Nephron (organoid): Measurements from ENCODE around the gene POU2F2.

ENCODE experiments used
- H3K27ac Mint-ChIP-seq, 3 experiments: 2 replicates each; pipeline ENCODE4 v1.8.0; 2020; ENCODE audit warnings: mixed read lengths in 3 of 3, mild to moderate bottlenecking in 2 of 3, moderate library complexity in 1 of 3
- H3K27me3 Mint-ChIP-seq: 2 replicates; pipeline ENCODE4 v1.8.0; 2021; ENCODE audit warnings: low read depth, mild to moderate bottlenecking, moderate library complexity, mixed read lengths
- H3K36me3 Mint-ChIP-seq: 2 replicates; pipeline ENCODE4 v1.8.0; 2020; ENCODE audit warnings: low read depth, mixed read lengths
- H3K4me1 Mint-ChIP-seq: 2 replicates; pipeline ENCODE4 v1.8.0; 2020; ENCODE audit warnings: mixed read lengths
- H3K4me3 Mint-ChIP-seq, 3 experiments: 2 replicates each; pipeline ENCODE4 v1.8.0; 2020; ENCODE audit warnings: mild to moderate bottlenecking in 3 of 3, mixed read lengths in 3 of 3, moderate library complexity in 2 of 3
- H3K9me3 Mint-ChIP-seq: 2 replicates; pipeline ENCODE4 v1.8.0; 2020; ENCODE audit warnings: mixed read lengths
- TF ChIP-seq, protein P1 (sequence below), 3 experiments: fragments of 200-600 bp; sonication (generic); IDR thresholded peaks; one replicate each; pipeline ENCODE4 v1.5.0; 2021; ENCODE audit warnings: antibody characterized with exemption in 3 of 3; ENCODE audit not compliant: unreplicated experiment in 3 of 3

The POU2F2 gene

DNA sequence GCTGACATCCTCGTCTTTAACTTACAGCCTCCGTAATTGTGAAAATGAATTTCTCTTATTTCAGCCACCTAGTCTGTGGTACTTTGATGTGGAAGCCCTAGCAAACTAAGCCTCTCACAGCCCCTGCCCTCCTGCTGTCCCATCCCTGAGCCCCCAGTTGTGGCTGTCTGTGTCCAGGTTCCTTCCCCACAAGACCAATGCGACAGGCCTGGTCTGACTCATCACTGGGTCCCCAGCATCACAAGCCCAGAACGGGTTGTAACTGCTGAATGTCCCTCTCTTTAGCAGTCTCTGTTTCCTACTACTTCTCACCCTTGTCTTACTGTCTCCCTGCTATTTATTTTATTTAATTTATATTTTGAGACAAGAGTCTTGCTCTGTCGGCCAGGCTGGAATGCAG is 5.7 kb downstream of the POU2F2 start:
- Mint-ChIP-seq H3K27ac (no peak overlapping the region), H3K9me3 (no peaks in the 10 kb centered on the region), H3K36me3 (no peaks in the 10 kb centered on the region), H3K4me1 (peaks cover 10% of the 10 kb centered on the region), H3K4me3 (no peak overlapping the region), H3K27me3 (peaks cover 42% of the 10 kb centered on the region)
- TF ChIP-seq, protein P1, sequence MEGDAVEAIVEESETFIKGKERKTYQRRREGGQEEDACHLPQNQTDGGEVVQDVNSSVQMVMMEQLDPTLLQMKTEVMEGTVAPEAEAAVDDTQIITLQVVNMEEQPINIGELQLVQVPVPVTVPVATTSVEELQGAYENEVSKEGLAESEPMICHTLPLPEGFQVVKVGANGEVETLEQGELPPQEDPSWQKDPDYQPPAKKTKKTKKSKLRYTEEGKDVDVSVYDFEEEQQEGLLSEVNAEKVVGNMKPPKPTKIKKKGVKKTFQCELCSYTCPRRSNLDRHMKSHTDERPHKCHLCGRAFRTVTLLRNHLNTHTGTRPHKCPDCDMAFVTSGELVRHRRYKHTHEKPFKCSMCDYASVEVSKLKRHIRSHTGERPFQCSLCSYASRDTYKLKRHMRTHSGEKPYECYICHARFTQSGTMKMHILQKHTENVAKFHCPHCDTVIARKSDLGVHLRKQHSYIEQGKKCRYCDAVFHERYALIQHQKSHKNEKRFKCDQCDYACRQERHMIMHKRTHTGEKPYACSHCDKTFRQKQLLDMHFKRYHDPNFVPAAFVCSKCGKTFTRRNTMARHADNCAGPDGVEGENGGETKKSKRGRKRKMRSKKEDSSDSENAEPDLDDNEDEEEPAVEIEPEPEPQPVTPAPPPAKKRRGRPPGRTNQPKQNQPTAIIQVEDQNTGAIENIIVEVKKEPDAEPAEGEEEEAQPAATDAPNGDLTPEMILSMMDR (IDR thresholded peaks at IDR 0.05; ENCODE audit: unreplicated experiment in 3 of 3) = no peak

DNA sequence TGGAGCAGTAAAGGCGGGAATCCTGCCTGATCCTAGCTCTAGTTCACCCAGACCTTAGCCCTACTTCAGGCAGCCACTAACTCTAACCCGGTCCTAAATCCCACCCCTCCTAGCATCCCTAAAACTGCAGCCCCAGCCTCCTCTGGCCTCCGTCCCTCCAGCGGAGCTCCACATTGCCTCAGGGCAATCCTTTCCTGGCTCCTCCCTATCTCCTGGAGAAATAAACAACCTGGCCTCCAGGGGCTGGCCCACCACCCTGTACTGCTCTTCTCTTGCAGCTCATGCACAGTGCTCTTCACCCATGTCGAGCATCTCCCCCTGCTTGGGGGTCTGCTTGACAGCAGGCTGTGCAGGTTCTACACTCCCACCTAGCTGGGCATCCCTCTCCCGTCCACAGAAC is 6.7 kb downstream of the POU2F2 start:
- peaks cover 31% of the 10 kb centered on the region for H3K27me3 Mint-ChIP-seq
- no peak overlapping the region for H3K27ac Mint-ChIP-seq
- no peaks in the 10 kb centered on the region for H3K9me3 Mint-ChIP-seq
- peaks cover 7% of the 10 kb centered on the region for H3K4me1 Mint-ChIP-seq
- no peak overlapping the region for H3K4me3 Mint-ChIP-seq
- TF ChIP-seq, protein P1 (IDR thresholded peaks at IDR 0.05; ENCODE audit: unreplicated experiment in 3 of 3) = no peak
- H3K36me3 Mint-ChIP-seq = no peaks in the 10 kb centered on the region

DNA sequence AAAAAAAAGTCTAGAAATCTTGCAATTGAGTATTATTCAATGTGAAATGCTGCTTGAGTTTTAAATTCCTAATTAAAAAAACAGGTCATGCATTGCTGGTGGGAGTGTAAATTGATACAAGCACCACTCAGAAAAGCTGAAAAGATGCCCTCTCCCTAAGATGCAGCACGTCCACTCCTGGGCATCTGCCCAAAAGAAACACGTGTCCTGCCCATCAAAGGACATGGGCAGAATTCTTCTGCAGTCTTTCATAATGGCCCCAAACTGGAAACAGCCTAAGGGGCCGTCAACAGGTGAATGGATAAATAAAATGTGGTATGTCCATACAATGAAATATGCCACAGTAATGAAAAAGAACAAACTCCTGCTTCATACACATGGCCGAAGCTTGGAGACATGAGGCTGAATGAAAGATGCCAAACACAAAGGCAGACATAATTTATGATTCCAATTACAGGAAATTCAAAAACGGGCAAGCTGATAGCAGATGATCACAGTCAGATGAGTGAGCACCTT is 7.8 kb downstream of the POU2F2 start:
- Mint-ChIP-seq H3K4me3 (no peak overlapping the region), H3K27me3 (peaks cover 22% of the 10 kb centered on the region), H3K9me3 (no peaks in the 10 kb centered on the region), H3K27ac (no peak overlapping the region), H3K36me3 (no peaks in the 10 kb centered on the region), H3K4me1 (no peaks in the 10 kb centered on the region)
- TF ChIP-seq, protein P1 (IDR thresholded peaks at IDR 0.05; ENCODE audit: unreplicated experiment in 3 of 3) = no peak

DNA sequence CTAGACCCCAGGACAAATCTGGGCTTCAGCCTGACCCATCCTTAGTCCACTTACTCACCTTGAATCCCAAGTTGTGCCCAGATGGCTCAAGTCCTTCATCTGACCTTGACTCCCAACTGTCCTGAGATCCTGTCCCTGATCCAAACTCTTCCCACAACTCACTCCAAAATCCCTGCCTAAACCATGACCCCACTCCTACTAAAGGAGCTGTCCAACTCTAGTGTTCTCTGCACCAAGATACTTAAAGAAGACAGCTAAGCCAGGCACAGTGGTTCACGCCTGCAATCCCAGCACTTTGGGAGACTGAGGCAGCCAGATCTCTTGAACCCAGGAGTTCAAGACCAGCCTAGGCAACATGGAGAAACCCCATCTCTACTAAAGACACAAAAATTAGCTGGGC is 8.5 kb downstream of the POU2F2 start:
- no peak overlapping the region for H3K27ac Mint-ChIP-seq
- H3K27me3 Mint-ChIP-seq = peaks cover 18% of the 10 kb centered on the region
- TF ChIP-seq, protein P1 (IDR thresholded peaks at IDR 0.05; ENCODE audit: unreplicated experiment in 3 of 3) = no peak
- H3K9me3 Mint-ChIP-seq = no peaks in the 10 kb centered on the region
- no peaks in the 10 kb centered on the region for H3K4me1 Mint-ChIP-seq
- no peaks in the 10 kb centered on the region for H3K36me3 Mint-ChIP-seq
- no peak overlapping the region for H3K4me3 Mint-ChIP-seq

DNA sequence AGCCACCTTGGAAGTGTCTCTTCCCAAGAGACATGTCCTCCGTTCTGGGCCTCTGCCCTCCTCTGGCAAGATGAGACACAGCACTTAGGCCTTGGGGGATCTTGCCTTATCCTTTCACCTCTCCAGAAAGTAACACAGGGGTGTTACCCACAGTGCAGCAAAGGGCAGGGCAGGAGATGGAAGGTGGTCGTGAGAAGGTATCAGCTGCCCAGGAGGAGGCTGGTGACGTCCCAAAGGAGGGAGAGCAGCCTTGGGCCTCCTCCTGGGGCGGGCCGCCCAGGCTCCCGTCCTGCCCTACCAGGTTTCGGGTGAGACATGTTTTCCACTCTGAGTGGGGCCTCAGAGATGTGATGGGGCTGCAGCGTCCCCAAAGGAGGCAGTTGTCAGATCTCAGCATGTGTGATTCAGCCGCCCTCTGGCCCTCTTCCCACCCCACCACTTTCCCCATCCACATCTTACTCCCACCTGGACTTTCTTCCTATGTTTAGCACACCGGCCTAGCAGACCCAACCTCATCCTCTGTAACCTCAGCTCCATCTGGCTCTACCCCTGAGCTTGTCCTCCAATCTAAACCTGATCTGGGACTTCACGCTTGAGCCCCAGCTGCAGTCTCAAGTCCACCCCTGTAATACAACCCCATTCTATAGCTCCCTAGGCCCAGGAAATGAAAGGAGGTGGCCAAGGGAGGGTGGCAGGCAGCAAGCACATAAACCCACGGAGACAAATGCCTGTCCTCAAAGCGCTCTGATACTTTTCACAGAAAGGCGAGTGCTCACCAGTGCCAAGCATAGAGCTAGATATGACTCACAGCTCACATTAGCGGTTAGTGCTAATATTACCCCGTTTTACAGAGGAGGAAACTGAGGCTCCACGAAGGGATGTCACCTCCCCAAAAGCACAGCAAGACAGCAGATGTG is 9.3 kb downstream of the POU2F2 start:
- TF ChIP-seq, protein P1 (IDR thresholded peaks at IDR 0.05; ENCODE audit: unreplicated experiment in 3 of 3) = no peak
- Mint-ChIP-seq H3K36me3 (no peaks in the 10 kb centered on the region), H3K4me3 (no peak overlapping the region), H3K27ac (no peak overlapping the region), H3K27me3 (peaks cover 17% of the 10 kb centered on the region), H3K4me1 (no peaks in the 10 kb centered on the region), H3K9me3 (no peaks in the 10 kb centered on the region)
